RWPE1 (cell line): ENCODE measurements around the gene GIT2.

Experiments used
- CTCF ChIA-PET: fragments of 350-600 bp; sonication (Branson Sonifier 250); formaldehyde crosslinking; extraction: SDS; loops from one replicate; lab custom pipeline; 2021; lab: Yijun Ruan, JAX
- POLR2A ChIA-PET: fragments of 400-600 bp; formaldehyde crosslinking; extraction: SDS; loops from one replicate; lab custom pipeline; 2020; ENCODE audit warnings: antibody characterized with exemption; ENCODE audit not compliant: low non-redundant PET; lab: Yijun Ruan, JAX
- DNase-seq: peaks from one replicate; pipeline ENCODE4 v3.0.0; 2012; ENCODE audit warnings: low spot score
- H3K27ac ChIP-seq: fragments of 450-650 bp; 2 replicates; pipeline ENCODE4 v1.5.1; 2017
- TF ChIP-seq, protein P1 (sequence below): fragments of 450-650 bp; conservative IDR thresholded peaks from 2 replicates; pipeline ENCODE4 v1.5.1; 2017; ENCODE audit warnings: low read depth, mild to moderate bottlenecking

Gene GIT2

DNA sequence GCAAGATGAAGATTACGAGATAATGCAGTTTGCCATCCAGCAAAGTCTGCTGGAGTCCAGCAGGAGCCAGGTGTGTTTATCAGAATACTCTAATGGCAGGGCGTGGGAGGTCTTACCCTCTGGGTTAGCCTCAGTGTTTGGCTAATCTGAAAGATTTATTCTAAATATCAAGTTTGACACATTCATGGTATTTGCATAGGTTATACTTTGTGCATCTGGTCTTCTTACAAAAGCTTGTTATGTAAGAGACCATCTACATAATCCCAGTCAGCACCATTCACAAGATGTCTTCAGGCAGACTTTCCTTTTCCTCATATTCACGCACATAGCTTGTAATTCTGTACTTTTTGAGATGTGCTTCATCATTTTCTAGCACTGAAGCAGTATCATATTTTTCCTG lies 37.7 kb upstream of the GIT2 start:
- POLR2A ChIA-PET, result no interaction called here
- no peak overlapping the region for H3K27ac ChIP-seq
- CTCF ChIA-PET, result no interaction called here
- no peak for DNase-seq
- TF ChIP-seq, protein P1, sequence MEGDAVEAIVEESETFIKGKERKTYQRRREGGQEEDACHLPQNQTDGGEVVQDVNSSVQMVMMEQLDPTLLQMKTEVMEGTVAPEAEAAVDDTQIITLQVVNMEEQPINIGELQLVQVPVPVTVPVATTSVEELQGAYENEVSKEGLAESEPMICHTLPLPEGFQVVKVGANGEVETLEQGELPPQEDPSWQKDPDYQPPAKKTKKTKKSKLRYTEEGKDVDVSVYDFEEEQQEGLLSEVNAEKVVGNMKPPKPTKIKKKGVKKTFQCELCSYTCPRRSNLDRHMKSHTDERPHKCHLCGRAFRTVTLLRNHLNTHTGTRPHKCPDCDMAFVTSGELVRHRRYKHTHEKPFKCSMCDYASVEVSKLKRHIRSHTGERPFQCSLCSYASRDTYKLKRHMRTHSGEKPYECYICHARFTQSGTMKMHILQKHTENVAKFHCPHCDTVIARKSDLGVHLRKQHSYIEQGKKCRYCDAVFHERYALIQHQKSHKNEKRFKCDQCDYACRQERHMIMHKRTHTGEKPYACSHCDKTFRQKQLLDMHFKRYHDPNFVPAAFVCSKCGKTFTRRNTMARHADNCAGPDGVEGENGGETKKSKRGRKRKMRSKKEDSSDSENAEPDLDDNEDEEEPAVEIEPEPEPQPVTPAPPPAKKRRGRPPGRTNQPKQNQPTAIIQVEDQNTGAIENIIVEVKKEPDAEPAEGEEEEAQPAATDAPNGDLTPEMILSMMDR, result no peak

DNA sequence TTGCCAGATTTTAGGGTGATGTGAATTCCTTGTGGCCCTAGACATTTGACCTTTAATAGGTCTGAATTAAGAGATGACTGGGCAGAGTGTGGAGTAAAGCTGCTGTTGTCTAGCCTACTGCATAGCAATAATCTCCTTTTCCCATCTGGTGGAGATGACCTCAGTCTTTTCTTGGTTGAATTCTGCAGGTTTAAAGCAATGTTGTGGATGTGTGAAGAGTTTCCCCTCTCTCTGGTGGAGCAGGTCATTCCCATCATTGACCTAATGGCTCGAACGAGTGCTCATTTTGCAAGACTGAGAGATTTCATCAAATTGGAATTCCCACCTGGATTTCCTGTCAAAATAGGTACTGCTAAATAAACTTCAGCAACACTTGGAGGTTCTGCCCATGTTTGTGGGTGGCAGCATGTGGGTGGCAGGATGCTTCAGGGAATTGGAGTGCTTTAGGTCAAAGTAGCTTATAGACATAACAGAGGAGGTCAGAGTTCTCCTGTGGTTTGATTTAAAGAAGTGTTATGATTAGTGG lies 33.2 kb upstream of the GIT2 start:
- ChIA-PET POLR2A (no interaction called here), CTCF (interaction anchor here (0.6 to 0.7 kb wide), 2 partner anchors 50 to 325 kb away, joined by 3 to 4 read pairs; no protein-coding TSS in a partner anchor)
- DNase-seq, result no peak
- TF ChIP-seq, protein P1, result no peak
- no peak overlapping the region for H3K27ac ChIP-seq

DNA sequence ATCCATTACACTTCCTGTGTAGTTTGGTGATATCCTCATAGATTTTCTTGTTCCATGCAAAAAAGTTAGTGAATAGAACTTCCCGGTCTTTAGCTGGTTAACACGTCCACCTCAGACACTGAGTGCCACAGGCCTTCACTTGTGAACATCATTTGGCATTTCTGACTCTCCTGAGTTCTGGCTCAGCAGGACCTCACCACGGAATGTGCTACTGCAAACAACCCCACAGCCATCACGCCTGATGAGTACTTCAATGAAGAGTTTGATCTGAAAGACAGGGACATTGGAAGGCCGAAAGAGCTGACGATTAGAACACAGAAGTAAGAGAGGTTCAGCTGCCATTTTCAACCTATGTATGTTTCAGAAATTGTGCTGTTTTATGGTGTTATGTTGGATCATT lies 32.2 kb upstream of the GIT2 start:
- TF ChIP-seq, protein P1, result no peak
- CTCF ChIA-PET, result interaction anchor here (0.6 kb wide), 1 partner anchor 80 kb away, joined by 4 read pairs; no protein-coding TSS in a partner anchor
- POLR2A ChIA-PET, result no interaction called here
- H3K27ac ChIP-seq, result no peak overlapping the region
- no peak for DNase-seq

DNA sequence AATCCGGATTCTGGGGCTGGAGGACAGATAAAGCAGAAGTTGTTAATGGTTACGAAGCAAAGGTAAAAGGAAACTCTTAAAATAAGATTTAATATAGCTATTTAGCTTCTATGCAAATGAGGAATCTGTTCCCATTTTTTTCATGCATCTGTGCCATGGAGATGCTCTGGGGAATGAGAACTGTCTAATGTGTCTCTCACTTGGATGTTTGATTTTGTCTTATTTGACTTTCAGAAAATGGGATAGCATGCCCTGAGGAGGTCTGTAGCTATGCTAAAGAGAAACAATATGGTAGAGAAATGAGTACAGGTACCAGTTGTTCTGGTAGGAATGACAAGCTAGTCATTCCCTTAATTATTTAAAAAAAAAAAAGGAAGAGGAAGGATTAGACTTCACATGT lies 27.9 kb upstream of the GIT2 start:
- no peak for DNase-seq
- TF ChIP-seq, protein P1, result no peak
- CTCF ChIA-PET, result interaction anchor here (0.6 to 1.5 kb wide), 3 partner anchors 13 to 439 kb away, joined by 3 to 5 read pairs (median 4); no protein-coding TSS in a partner anchor
- POLR2A ChIA-PET, result interaction anchor here (0.6 kb wide), 1 partner anchor 33 kb away, joined by 3 read pairs; no protein-coding TSS in a partner anchor
- H3K27ac ChIP-seq, result no peak overlapping the region

DNA sequence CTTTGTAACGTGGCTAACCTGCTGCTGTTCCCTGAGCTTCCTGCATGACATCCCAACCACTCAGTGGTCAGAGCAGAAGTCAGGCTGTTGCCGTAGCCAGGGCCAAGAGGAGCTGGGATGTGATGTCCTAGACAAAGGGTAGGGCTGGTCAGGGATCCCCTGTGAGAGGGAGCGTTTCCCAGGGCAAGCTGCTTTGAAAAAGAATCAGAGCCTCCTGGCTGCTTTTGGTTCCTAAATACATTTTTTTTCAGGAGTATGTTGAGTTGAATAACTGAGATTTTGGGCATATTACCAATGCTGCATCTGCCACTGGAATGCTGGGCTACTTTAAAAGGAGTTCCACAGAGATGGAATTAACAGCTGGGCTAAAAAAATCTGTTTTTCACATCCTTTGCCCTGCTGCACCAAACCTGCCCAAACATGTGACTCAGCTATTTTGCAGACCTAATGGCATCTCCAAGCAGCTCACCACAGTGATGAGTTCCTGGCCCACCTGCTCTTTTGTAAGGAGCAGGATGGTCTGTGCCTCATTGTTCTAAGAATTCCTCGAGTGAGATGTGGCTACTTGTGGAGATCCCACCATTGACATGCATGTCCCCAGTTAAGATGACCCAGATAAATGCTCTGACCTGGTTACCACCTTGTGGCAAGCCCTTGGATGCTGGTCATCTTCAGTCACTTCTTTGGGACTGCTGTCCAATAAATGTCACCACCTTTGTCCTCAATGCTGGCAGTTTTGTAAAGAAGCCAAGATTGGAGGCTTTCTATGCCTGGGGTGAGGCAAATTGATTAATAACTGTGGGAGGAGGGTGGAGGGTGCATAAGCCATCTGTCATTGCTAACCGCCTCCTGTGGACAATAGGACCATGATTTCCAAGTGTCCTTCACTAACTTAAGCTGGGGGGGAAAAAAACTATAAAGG lies 27.2 kb upstream of the GIT2 start:
- H3K27ac ChIP-seq, result peak overlapping the region; percentile 58
- TF ChIP-seq, protein P1, result no peak
- CTCF ChIA-PET, result interaction anchor here (0.6 to 1.5 kb wide), 4 partner anchors 12 to 440 kb away, joined by 3 to 5 read pairs (median 4); no protein-coding TSS in a partner anchor
- POLR2A ChIA-PET, result interaction anchor here (0.6 kb wide), 1 partner anchor 226 kb away, joined by 3 read pairs; no protein-coding TSS in a partner anchor
- no peak for DNase-seq

DNA sequence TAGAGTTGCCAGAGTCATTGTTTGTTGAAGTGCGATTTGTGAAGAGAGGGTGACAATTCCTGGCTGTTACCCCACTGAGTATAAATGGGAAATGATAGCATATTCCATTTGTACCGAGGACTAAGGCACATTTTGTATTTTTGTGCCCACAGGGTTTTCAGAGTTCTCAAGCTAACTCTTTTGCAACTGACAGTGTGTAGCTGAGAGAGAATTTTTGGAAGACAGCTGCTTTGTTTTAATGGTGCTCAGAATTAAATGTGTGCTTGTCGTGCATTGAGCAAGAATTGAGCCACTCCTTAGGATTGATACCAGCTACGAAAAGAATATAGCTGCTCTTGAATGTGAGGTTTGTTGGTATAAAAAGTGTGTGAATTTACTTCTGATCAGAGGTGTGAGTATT lies 24.8 kb upstream of the GIT2 start:
- CTCF ChIA-PET, result interaction anchor here (0.9 kb wide), 1 partner anchor 14 kb away, joined by 3 read pairs; no protein-coding TSS in a partner anchor
- POLR2A ChIA-PET, result no interaction called here
- no peak for DNase-seq
- TF ChIP-seq, protein P1, result no peak
- H3K27ac ChIP-seq, result no peak overlapping the region
